Cerebellar nuclear complex (tissue), 1 donor: ENCODE measurements around the gene NDFIP2.
"Not testable (repeated sequence)": the region's sequence is repeated elsewhere in the genome, so short reads cannot be mapped to it uniquely, and the experiment has no call there.

Experiments used
- DNase-seq, 2 experiments: peaks; one replicate each; lab custom pipeline; 2025; lab: John Stamatoyannopoulos, UW

The NDFIP2 gene

DNA sequence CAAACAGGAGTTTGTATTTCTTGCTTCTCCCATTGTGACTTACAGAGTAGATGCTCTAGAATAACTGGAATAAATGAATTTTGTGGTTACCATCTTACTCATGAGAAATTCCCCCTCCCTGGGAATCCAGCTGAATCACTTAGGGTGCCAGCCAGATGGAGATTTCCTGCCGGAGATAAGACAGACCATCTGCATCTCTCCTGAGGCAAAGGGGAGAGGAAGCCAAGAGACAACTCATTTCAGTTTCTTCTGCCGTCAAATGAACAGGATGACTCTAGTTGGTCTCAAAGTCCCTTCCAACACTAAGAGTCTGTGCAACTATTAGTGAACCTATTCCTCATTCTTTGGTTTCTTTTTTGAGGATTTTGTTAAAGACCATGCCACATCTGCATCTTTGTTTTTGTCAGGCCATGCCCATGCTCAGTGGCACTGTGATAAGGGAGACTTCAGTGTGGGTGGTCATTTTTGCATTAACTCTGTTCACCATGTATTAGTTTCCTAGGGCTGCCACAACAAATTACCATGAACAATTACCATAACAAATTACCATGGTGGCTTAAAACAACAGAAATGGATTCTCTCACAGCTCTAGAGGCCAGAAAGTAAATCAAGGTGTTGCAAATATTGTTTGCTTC is 112.8 kb downstream of the NDFIP2 start:
- no peak for DNase-seq

DNA sequence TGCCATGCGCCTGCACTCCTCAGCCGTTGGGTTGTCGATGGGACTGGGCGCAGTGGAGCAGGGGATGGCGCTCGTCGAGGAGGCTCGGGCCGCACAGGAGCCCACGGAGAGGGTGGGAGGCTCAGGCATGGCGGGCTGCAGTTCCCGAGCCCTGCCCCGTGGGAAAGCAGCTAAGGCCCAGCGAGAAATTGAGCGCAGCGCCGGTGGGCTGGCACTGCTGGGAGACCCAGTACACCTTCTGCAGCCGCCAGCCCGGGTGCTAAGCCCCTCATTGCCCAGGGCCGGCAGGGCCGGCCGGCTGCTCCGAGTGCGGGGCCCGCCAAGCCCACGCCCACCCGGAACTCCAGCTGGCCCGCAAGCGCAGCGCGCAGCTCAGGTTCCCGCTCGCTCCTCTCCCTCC is 119.2 kb downstream of the NDFIP2 start:
- not testable (repeated sequence) for DNase-seq

DNA sequence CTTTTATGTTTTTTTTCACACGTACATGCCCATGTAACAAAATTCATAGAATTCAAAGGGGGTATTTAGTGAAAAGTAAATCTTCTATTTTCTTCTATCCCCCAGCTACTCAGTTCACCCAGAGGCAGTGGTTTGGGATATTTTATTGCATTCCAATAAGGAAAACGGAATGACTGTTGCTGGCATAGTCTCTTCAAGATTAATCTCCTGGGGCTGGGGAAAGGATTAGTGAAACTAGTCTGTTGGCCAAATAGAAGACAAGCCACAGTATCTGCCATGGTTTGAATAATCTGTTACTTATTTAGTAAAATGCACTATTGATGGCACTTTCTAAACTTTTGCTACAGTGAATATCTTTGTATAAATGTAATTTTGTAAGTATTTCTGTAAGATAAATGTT is 122.0 kb downstream of the NDFIP2 start:
- DNase-seq: no peak

DNA sequence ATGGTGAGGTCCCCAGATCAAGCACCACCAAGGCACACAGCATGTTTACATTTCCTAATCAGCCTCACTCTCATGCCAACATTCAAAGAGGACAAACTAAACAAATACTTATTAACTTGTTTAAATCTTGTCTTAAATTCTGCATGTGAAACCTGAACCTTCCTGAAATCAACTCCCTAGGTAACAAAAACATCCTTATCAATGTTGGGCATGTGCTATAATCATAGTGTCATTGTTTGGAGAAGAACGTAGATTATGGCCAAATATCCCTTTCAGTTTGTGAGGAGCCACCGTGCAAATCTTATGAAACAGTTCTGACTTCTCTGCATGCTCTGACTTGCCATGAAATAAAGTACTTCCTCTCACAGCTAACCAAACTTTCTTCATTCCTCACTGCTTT is 123.8 kb downstream of the NDFIP2 start:
- no peak for DNase-seq
